Dedifferentiated amniotic fluid mesenchymal stem cell (primary cell): ENCODE data around the gene ZNF429.
A peak's percentile ranks its signal among the peaks of the same experiment; 100 is the strongest.
"Not testable (repeated sequence)": the region's sequence is repeated elsewhere in the genome, so short reads cannot be mapped to it uniquely, and the experiment has no call there.

Experiments
- DNase-seq: peaks from one replicate; pipeline ENCODE4 v3.0.0-alpha.2; 2016; ENCODE audit errors: extremely low spot score

Gene ZNF429

GRCh38 chr19:21513651-21514050 lies 8.2 kb downstream of the ZNF429 start:
- no peak for DNase-seq

GRCh38 chr19:21519488-21519887 lies 14.1 kb downstream of the ZNF429 start:
- DNase-seq = no peak

GRCh38 chr19:21532904-21533303 lies 27.5 kb downstream of the ZNF429 start:
- DNase-seq = no peak

- DNase-seq = not testable (repeated sequence)
Observed at GRCh38 chr19:21536741-21537290, 31.4 kb downstream of the ZNF429 start.

- no peak for DNase-seq
Observed at GRCh38 chr19:21559444-21559843, 54.0 kb downstream of the ZNF429 start.

GRCh38 chr19:21564406-21564805 lies 59.0 kb downstream of the ZNF429 start:
- DNase-seq = no peak

- DNase-seq = no peak
Observed at GRCh38 chr19:21566073-21566472, 60.7 kb downstream of the ZNF429 start.

GRCh38 chr19:21567806-21568205 lies 62.4 kb downstream of the ZNF429 start:
- not testable (repeated sequence) for DNase-seq

- DNase-seq = peak; percentile 65
Observed at GRCh38 chr19:21568816-21569493, 63.6 kb downstream of the ZNF429 start.

GRCh38 chr19:21569494-21569865 lies 64.1 kb downstream of the ZNF429 start:
- DNase-seq = no peak

GRCh38 chr19:21571316-21571715 lies 65.9 kb downstream of the ZNF429 start:
- DNase-seq = no peak

- no peak for DNase-seq
Observed at GRCh38 chr19:21574607-21575006, 69.2 kb downstream of the ZNF429 start.

- DNase-seq = no peak
Observed at GRCh38 chr19:21576481-21576880, 71.1 kb downstream of the ZNF429 start.

- DNase-seq = no peak
Observed at GRCh38 chr19:21580101-21580500, 74.7 kb downstream of the ZNF429 start.

GRCh38 chr19:21580818-21581217 lies 75.4 kb downstream of the ZNF429 start:
- DNase-seq = no peak

- no peak for DNase-seq
Observed at GRCh38 chr19:21581646-21582240, 76.3 kb downstream of the ZNF429 start.

- DNase-seq = no peak
Observed at GRCh38 chr19:21584537-21584936, 79.1 kb downstream of the ZNF429 start.

GRCh38 chr19:21585281-21585890 lies 80.0 kb downstream of the ZNF429 start:
- no peak for DNase-seq

- DNase-seq = no peak
Observed at GRCh38 chr19:21586311-21587116, 81.1 kb downstream of the ZNF429 start.

GRCh38 chr19:21587117-21587461 lies 81.7 kb downstream of the ZNF429 start:
- no peak for DNase-seq

GRCh38 chr19:21587549-21587948 lies 82.1 kb downstream of the ZNF429 start:
- no peak for DNase-seq

- no peak for DNase-seq
Observed at GRCh38 chr19:21588065-21588601, 82.7 kb downstream of the ZNF429 start.
